Caco-2 (cell line): ENCODE measurements around the gene LDLRAD3. TPM values are rescaled to one million over a fixed set of nuclear protein-coding genes. Genes with fewer than 3 reads are reported as not detected.

Experiments
- BruUV-seq: library from RNA; stranded (reverse); fragments of 400-500 nt; replicated peaks from 2 replicates; lab custom pipeline; 2021; lab: Mats Ljungman, UMichigan
- CTCF ChIA-PET: fragments of 300-600 bp; sonication (Branson Sonifier 250); formaldehyde crosslinking; loops from one replicate; lab custom pipeline; 2022; ENCODE audit warnings: antibody characterized with exemption; lab: Charles Lee
- POLR2A ChIA-PET: fragments of 300-600 bp; sonication (Branson Sonifier 250); formaldehyde crosslinking; loops from one replicate; lab custom pipeline; 2022; ENCODE audit warnings: antibody characterized with exemption; lab: Charles Lee
- DNase-seq, 2 experiments: peaks; one replicate each; pipeline versions ENCODE4 v3.0.0 to v3.0.0-alpha.2; 2020 to 2022
- H3K27me3 ChIP-seq: replicated peaks from 2 replicates; pipeline ENCODE4 v1.6.0; 2011; ENCODE audit warnings: low read length; ENCODE audit not compliant: control insufficient read depth, insufficient read depth
- H3K36me3 ChIP-seq: 2 replicates; pipeline ENCODE4 v1.5.1; 2011; ENCODE audit warnings: low read length; ENCODE audit not compliant: control insufficient read depth, insufficient read depth
- H3K4me1 ChIP-seq: fragments of 250-450 bp; sonication (Bioruptor Pico); 2 replicates; pipeline ENCODE4 v1.5.1; 2020; ENCODE audit warnings: mild to moderate bottlenecking
- H3K4me3 ChIP-seq: 2 replicates; pipeline ENCODE4 v1.5.1; 2011; ENCODE audit warnings: low read depth, mild to moderate bottlenecking, control low read depth, low read length
- H3K9me3 ChIP-seq: fragments of 250-450 bp; sonication (Bioruptor Pico); 2 replicates; pipeline ENCODE4 v1.5.1; 2020; ENCODE audit warnings: mild to moderate bottlenecking, moderate library complexity
- H3K27ac Mint-ChIP-seq: one replicate; pipeline ENCODE4 v1.8.0; 2022; ENCODE audit warnings: mixed read lengths; ENCODE audit not compliant: unreplicated experiment
- H3K27me3 Mint-ChIP-seq: one replicate; pipeline ENCODE4 v1.8.0; 2022; ENCODE audit warnings: mixed read lengths; ENCODE audit not compliant: insufficient read depth, unreplicated experiment
- H3K36me3 Mint-ChIP-seq: one replicate; pipeline ENCODE4 v1.8.0; 2022; ENCODE audit warnings: mild to moderate bottlenecking, mixed read lengths; ENCODE audit not compliant: insufficient read depth, unreplicated experiment
- H3K4me1 Mint-ChIP-seq: one replicate; pipeline ENCODE4 v1.8.0; 2022; ENCODE audit warnings: low read depth, mixed read lengths; ENCODE audit not compliant: unreplicated experiment
- H3K4me3 Mint-ChIP-seq: one replicate; pipeline ENCODE4 v1.8.0; 2022; ENCODE audit warnings: mild to moderate bottlenecking, moderate library complexity, mixed read lengths; ENCODE audit not compliant: unreplicated experiment
- H3K9me3 Mint-ChIP-seq: one replicate; pipeline ENCODE4 v1.8.0; 2022; ENCODE audit warnings: mixed read lengths; ENCODE audit not compliant: unreplicated experiment
- intact Hi-C: fragments of 100-400 bp; cut with micrococcal nuclease; formaldehyde crosslinking; loops from one replicate; pipeline ENCODE4 v1.10.0; 2022; ENCODE audit not compliant: unreplicated experiment
- total RNA-seq: library from RNA; stranded (reverse); gene quantifications from 2 replicates; pipeline ENCODE4 v1.2.3, GENCODE V29; 2022
- TF ChIP-seq, protein P1 (sequence below), 2 experiments: fragments of 200-600 bp in 1 of 2; IDR thresholded peaks; 1 replicate in 1 of 2; 2 replicates in 1 of 2; pipeline versions ENCODE4 v1.5.1 to v1.8.0; 2011 to 2022; ENCODE audit warnings: antibody characterized with exemption in 1 of 2, control low read depth in 1 of 2, inconsistent platforms in 1 of 2, low read depth in 1 of 2, low read length in 1 of 2, mild to moderate bottlenecking in 1 of 2, moderate library complexity in 1 of 2; ENCODE audit not compliant: insufficient read depth in 1 of 2, severe bottlenecking in 1 of 2, unreplicated experiment in 1 of 2

The LDLRAD3 gene
- total RNA-seq, 1 experiment from 2014 or later: 9.9 TPM

- ChIA-PET POLR2A (no interaction called here), CTCF (interaction anchor here (0.7 to 0.8 kb wide), 2 partner anchors 15 to 451 kb away, joined by 3 to 6 read pairs; no protein-coding TSS in a partner anchor)
- no peaks in the 10 kb centered on the region for H3K36me3 ChIP-seq
- H3K9me3 ChIP-seq: no peaks in the 10 kb centered on the region
- H3K27me3 Mint-ChIP-seq: no peaks in the 10 kb centered on the region
- BruUV-seq: no TSS peak
- no peak overlapping the region for H3K27ac Mint-ChIP-seq
- no peaks in the 10 kb centered on the region for H3K27me3 ChIP-seq
- TF ChIP-seq, protein P1, sequence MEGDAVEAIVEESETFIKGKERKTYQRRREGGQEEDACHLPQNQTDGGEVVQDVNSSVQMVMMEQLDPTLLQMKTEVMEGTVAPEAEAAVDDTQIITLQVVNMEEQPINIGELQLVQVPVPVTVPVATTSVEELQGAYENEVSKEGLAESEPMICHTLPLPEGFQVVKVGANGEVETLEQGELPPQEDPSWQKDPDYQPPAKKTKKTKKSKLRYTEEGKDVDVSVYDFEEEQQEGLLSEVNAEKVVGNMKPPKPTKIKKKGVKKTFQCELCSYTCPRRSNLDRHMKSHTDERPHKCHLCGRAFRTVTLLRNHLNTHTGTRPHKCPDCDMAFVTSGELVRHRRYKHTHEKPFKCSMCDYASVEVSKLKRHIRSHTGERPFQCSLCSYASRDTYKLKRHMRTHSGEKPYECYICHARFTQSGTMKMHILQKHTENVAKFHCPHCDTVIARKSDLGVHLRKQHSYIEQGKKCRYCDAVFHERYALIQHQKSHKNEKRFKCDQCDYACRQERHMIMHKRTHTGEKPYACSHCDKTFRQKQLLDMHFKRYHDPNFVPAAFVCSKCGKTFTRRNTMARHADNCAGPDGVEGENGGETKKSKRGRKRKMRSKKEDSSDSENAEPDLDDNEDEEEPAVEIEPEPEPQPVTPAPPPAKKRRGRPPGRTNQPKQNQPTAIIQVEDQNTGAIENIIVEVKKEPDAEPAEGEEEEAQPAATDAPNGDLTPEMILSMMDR (IDR thresholded peaks at IDR 0.05; ENCODE audit: insufficient read depth in 1 of 2, low read depth in 1 of 2, low read length in 1 of 2, severe bottlenecking in 1 of 2, unreplicated experiment in 1 of 2): no peak
- no peak for DNase-seq
- H3K36me3 Mint-ChIP-seq: peaks cover 4% of the 10 kb centered on the region
- no peaks in the 10 kb centered on the region for H3K9me3 Mint-ChIP-seq
- H3K4me1 ChIP-seq: no peaks in the 10 kb centered on the region
- intact Hi-C loops: no loop called here
- no peak overlapping the region for H3K4me3 ChIP-seq
- H3K4me3 Mint-ChIP-seq: no peak overlapping the region
- no peaks in the 10 kb centered on the region for H3K4me1 Mint-ChIP-seq
Measured at GRCh38 chr11:36273110-36273509, 329.2 kb downstream of the LDLRAD3 start.

- no peak overlapping the region for H3K4me3 ChIP-seq
- CTCF ChIA-PET: no interaction called here
- no TSS peak for BruUV-seq
- peaks cover 4% of the 10 kb centered on the region for H3K36me3 Mint-ChIP-seq
- DNase-seq: no peak
- TF ChIP-seq, protein P1 (IDR thresholded peaks at IDR 0.05; ENCODE audit: insufficient read depth in 1 of 2, low read depth in 1 of 2, low read length in 1 of 2, severe bottlenecking in 1 of 2, unreplicated experiment in 1 of 2): no peak
- H3K9me3 ChIP-seq: no peaks in the 10 kb centered on the region
- H3K27me3 ChIP-seq: no peaks in the 10 kb centered on the region
- no peaks in the 10 kb centered on the region for H3K9me3 Mint-ChIP-seq
- H3K36me3 ChIP-seq: no peaks in the 10 kb centered on the region
- no peak overlapping the region for H3K4me3 Mint-ChIP-seq
- no peaks in the 10 kb centered on the region for H3K4me1 Mint-ChIP-seq
- no peak overlapping the region for H3K27ac Mint-ChIP-seq
- H3K4me1 ChIP-seq: no peaks in the 10 kb centered on the region
- POLR2A ChIA-PET: no interaction called here
- H3K27me3 Mint-ChIP-seq: no peaks in the 10 kb centered on the region
- intact Hi-C loops: no loop called here
Measured at GRCh38 chr11:36274414-36274813, 330.6 kb downstream of the LDLRAD3 start.

DNA sequence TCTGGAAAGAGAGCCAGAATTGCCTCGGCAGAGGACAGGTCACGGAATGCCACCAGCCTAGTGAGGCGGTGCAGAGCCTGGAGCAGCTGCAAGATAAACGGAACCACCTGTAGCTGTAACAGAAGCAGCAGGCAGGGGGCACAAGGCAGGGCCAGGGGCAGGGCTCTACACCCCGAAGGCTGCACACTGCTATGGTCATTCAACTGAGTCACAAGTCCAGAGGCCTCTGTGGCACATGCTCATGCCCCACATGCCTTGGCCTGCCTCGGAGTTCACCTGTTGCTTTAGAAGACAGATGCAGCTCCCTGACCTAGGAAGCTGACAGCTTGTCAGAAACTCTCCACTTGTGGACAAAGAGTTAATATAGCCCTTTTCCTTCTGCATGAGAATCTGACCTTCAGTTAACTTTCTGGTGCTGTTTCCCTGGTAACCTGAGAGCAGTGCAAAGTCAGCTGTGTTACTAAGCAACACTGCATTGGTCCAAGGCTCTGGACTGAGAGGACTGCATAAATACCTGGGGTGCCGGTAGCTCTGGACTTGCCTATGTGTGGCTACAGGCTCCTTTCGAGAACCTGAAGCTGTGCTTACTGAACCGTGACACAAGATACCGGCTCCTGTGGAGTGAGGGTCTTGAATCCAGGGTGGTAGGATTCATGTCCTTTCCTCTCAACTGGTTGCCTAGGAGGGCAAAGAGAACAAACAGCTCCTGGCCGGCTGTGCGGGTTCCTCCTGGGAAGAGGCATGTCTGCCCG lies 334.8 kb downstream of the LDLRAD3 start:
- TF ChIP-seq, protein P1 (IDR thresholded peaks at IDR 0.05; ENCODE audit: insufficient read depth in 1 of 2, low read depth in 1 of 2, low read length in 1 of 2, severe bottlenecking in 1 of 2, unreplicated experiment in 1 of 2): peak in 1 of 2 experiments; percentile 16
- intact Hi-C loops: no loop called here
- Mint-ChIP-seq H3K4me3 (no peak overlapping the region), H3K36me3 (no peaks in the 10 kb centered on the region), H3K27ac (no peak overlapping the region), H3K4me1 (peaks cover 6% of the 10 kb centered on the region), H3K27me3 (no peaks in the 10 kb centered on the region), H3K9me3 (no peaks in the 10 kb centered on the region)
- POLR2A ChIA-PET: interaction anchor here (0.5 kb wide), 1 partner anchor 776 kb away, joined by 3 read pairs; no protein-coding TSS in a partner anchor
- CTCF ChIA-PET: interaction anchor here (1.0 kb wide), 1 partner anchor 9 kb away, joined by 3 read pairs; no protein-coding TSS in a partner anchor
- DNase-seq: no peak
- no peaks in the 10 kb centered on the region for H3K36me3 ChIP-seq
- BruUV-seq: no TSS peak
- no peaks in the 10 kb centered on the region for H3K27me3 ChIP-seq
- H3K4me3 ChIP-seq: no peak overlapping the region
- no peaks in the 10 kb centered on the region for H3K4me1 ChIP-seq
- no peaks in the 10 kb centered on the region for H3K9me3 ChIP-seq
